GM08714 (cell line): Measurements from ENCODE around the gene IL2RA.

ENCODE experiments used
- H3K4me3 ChIP-seq: fragments of 200-500 bp; sonication (Bioruptor generic); 2 replicates; pipeline ENCODE4 v1.5.1; 2014; ENCODE audit warnings: mild to moderate bottlenecking, low read length, inconsistent platforms
- ZNF274 ChIP-seq: IDR thresholded peaks from 2 replicates; pipeline ENCODE4 v1.6.1; 2012; ENCODE audit warnings: mild to moderate bottlenecking, low read depth, low read length

IL2RA gene

DNA sequence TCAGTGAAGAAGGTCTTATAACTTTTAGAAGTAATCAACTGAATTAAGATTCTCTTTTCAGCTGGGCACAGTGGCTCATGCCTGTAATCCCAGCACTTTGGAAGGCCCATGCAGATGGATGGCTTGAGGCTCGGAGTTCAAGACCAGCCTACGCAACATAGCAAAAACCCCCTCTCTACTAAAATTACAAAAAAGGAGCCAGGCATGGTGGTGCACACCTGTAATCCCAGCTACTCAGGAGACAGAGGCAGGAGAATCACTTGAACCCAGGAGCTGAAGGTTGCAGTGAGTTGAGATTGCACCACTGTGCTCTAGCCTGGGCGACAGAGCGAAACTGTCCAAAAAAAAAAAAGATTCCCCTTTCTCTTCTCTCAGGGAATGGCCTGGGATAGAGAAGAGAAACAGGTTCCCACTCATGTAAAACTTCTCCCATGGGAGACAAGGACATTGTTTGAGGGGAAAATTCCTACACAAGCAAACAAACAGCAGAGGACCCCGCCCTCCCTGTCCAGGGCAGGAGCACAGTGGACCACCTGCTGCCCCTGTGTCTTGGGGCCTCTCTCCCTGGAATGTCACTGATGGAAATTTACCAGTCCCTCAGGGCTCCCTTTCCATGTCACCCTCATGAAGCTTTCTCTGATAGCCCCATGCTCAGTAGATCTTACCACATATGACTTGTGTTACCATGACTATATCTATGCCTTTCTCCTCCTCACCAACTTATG, 5.6 kb downstream of the IL2RA start:
- no peak overlapping the region for H3K4me3 ChIP-seq
- no peak for TF ChIP-seq ZNF274

DNA sequence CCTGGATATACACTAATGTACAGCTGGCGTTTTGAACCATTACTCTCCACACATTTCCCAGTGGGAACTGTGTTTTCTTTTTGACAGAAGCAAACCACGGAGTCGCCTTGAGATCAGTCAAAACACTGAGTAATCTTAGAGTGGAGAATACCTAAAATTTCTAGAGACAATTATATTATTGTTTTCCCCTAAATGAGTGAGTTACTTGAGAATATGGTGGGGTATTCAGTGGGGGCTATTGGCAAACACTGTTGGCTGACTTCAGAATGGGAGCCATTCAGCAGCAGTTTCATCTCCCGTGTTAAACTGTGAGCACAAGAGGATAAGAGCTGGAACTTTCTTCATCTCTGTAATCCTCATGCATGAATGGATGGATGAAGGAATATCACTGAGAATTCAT, 6.2 kb downstream of the IL2RA start:
- TF ChIP-seq ZNF274, result no peak
- no peak overlapping the region for H3K4me3 ChIP-seq

DNA sequence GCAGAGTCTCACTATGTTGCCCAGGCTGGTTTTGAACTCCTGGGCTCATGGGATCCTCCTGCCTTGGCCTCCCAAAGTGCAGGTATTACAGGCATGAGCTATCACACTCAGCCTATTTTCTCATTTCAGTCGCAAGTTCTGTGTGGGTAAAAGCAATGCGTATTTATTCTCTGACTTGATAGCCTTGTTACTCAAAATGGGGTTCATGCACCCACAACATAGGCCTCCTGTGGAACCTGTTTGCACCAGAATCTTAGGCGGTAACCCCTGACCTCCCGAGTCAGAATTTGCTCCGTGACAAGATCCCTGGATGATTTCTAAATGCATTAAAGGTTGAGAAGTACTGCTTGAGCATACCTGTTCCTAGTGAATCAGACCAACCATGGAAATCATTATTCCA, 7.3 kb downstream of the IL2RA start:
- no peak for TF ChIP-seq ZNF274

DNA sequence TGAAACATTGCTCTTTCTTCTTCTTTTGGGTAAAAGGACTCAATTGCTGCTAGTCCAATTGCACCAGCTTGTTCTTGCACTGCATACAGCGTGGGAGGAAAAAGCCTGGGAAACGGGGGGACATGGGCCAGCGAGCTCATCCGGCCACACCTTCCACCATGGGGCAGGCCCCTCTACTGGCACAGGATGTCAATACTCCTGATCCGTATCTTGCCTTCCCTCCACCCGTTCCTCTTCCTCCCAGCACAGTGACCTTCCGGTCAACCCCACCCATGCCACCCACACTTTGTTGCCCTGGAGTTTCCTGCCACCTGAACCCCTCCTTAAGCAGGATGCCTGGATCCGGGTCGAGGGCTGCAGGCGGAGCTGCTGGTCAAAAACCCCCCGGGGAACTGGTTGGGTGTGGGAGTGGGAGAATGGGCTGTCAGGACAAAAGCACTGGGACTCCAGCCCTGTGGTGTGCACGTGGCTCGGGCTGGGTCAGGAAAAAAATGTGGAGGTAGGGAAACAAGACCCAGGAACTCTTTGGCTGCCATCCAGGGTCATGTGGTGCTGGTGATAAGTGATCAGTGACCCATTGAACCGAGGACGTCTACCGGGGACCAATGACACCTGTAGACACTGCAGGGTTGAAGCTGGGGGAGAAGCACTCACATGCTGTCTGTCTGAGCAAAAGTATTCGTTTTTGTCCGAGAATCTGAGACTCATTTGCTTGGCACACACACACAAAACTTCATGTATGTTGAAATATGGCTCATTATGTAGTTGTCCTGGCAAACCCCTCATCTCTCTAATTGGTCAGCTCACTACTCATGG, 8.1 kb downstream of the IL2RA start:
- no peak overlapping the region for H3K4me3 ChIP-seq

More for the DNA sequence above, 7.3 kb downstream of the IL2RA start:
- H3K4me3 ChIP-seq, result no peak overlapping the region

DNA sequence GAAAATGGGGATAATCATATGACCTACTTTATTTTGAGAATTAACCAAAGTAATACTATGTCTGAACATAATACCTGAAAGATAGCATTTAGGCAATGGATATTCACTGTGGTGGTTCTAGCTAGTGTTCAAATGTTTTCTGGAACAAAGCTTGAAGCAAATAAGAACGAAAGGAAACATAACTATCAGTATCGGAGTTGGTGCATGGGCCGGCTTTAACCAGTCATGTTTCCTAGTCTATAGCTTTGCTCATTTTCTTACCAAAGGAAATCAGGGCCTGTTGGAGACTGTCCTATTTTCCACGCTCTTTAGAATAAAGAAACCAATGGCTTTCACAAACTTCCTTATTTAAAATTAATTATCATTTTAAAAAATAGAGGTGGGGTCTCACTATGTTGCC, 8.9 kb downstream of the IL2RA start:
- no peak for TF ChIP-seq ZNF274
- no peak overlapping the region for H3K4me3 ChIP-seq

More for the DNA sequence above, 8.1 kb downstream of the IL2RA start:
- no peak for TF ChIP-seq ZNF274

DNA sequence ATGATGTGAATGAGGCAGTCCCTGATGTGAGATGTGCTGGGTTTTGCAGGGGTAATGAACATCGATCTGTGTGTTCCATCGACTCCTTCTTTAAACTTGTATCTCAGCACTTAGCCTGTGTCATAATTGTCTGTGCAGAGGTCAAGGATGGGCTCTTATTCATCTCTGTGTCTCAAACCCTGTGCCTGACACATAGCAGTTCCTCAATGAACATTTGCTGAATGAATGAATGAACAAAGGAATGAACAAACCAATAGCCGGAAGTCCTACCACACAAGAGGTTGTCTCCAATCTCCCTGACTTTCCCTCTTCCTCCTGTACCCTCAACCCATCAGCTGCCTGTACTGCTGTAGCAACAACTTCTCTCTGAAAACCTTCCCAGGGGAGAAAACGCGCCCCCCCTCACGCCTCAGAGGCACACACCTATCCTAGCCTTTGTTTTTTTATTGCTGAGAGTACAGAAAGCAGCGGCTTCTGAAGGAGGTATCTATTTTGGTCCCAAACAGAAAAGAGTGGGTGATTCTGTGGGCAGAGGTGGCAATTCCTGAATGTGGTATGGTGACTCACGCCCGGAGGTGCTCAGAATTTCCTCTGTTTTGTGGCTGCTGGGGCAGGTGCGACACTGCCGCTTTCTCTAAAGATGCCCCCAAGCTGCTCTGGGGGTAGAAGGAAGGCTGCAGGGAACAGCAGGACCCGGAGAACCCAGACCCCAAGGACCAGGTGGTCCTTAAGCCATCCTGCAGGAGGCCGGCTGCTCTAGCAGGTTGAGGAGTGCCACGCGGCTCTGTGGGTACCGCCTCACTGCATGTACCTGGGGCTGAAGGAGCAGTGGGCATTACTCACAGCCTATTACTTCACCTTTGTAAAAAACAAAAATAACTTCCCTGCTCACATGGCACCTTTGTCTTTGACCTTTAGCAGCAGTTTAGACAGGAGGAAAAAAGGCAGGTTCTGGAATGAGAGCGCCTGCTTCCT, 9.6 kb downstream of the IL2RA start:
- H3K4me3 ChIP-seq, result no peak overlapping the region; the same call in 1 of the 2 replicates
- TF ChIP-seq ZNF274, result no peak

DNA sequence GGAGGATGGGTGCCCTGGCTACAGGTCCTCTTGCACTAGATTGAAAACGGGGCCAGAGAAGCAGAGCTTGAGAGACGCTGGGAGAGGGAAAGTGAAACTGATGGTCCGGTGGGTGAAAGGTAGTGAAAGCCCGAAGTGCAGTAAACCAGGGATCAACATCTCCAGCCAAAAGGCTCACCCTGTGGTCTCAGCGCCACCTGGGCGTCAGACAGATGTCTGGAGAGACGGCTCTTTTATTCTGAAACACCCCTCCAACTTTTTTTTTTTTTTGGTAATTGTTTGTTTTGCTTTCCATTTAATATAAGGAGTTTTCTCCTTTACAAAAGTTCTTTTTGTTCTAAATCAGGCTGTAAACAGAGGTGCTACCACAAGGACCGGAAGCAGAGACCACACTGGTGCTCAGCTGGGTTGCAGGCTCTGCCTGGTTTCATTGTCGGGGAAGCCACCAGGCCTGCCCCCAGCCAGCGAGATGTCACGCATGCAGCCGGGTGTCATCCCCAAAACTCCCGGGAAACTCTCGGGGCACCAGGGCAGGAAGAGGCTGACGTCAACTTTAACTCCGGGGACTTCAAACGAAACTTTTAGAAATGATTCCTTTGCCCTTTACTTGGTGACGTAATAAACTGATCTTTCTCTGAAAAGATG, 11.2 kb downstream of the IL2RA start:
- no peak for TF ChIP-seq ZNF274
- H3K4me3 ChIP-seq, result peak overlapping the region; percentile 4; the same call in 1 of the 2 replicates

DNA sequence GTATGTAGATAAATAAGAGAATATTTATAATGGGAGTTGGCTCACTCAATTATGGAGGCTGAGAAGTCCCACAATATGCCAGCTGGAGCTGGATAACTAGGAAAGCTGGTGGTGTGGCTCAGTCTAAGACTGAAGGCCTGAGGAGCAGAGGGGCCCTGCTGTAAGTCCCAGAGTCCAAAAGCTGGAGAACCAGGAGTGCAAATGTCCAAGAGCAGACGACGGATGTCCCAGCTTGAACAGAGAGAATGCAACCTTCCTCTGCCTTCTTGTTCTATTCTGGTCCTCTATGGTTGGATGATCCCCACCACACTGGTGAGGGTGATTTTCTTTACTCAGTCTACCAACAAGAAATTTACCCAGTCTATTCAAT, 13.2 kb downstream of the IL2RA start:
- no peak overlapping the region for H3K4me3 ChIP-seq
- no peak for TF ChIP-seq ZNF274

DNA sequence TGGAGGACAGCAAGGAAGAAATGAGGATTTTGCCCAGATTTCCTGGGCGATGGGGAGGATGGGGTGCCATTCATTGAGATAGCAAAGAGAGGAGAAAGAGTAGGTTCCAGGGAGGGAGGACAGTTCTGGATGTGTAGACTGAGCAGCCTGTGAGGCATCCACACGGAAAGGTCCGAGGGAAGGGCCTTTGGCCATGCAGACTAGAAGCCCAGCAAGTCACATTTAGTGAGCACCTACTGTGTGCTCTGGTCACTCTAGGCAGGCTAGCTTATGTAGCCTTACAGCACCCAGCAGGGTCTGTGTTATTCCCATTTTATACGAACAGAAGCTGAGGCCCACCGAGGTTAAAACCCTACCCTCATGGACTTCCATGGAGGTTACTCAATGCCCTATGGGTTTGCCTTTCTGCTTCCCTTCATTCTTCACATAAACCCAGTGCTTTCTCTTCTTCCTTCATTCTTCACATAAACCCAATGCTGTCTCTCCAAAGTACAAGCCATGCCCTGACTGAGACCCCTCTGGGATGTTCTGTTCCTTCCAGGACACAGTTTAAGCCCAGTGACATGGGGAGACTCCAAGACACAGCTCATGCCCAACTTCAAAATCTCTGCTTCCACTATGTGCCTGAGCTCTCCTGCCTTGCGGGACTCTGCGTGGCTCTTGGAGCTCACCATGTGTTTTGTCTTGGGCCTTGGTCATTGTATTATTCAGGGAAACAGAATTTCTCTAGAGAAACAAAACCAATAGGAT, 13.7 kb downstream of the IL2RA start:
- TF ChIP-seq ZNF274, result no peak
- no peak overlapping the region for H3K4me3 ChIP-seq

DNA sequence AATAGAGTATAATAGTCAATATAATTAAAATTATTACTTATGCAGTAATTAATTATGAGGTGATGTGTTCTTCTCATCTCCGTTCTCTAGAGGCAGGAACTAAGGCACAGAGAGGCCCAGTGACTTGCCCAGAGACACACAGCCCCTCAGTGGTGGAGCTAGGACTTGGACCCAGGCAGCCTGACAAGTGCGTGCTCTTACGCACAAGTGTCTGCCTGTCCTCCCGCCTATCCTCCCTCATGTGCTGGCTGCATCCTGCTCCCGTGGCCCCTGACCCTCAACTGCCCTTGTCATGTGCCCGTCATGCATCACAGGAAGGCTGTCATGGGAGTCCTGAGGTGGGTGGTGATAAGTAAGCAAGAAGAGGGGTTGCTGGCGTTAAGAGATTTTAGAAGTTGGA, 14.3 kb downstream of the IL2RA start:
- TF ChIP-seq ZNF274, result no peak
- no peak overlapping the region for H3K4me3 ChIP-seq

DNA sequence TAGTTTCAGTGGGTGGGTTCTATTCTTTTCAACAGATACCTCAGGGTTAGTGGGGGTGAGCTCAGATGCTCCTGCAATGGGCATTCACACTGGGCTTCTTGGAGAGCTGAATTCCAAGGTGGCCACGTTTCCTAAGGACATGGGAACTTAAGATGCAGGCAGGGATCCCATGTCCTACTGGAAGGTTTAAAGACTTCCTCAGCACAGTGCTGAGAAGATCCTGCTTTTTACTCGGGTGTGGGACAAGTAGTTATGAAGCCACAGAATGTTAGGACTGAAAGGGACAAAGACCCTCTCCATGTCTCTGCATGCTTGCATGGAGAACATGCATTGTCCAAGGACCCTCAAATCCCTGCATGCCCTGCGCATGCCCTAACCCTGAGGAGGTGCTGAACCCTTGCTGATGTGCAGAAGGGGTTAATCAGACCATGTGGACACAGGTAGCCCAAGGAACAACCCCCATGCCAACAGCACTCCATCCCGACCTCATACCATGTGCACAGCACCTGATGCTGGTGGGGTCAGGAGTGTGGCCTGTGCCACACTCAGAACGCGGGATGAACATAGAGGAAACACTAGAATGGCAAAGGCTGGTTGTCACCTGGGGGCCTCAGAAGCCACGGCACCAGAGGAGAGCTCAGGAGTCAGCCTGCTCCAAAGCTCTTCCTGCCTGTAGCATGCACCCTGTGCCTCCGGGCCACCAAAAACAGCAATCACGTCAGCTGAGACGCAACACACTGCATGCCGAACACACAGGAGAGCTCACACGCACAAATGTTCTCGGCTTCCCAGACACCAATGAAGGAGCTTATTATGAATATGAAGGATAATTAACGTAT, 15.2 kb downstream of the IL2RA start:
- no peak overlapping the region for H3K4me3 ChIP-seq
- no peak for TF ChIP-seq ZNF274

DNA sequence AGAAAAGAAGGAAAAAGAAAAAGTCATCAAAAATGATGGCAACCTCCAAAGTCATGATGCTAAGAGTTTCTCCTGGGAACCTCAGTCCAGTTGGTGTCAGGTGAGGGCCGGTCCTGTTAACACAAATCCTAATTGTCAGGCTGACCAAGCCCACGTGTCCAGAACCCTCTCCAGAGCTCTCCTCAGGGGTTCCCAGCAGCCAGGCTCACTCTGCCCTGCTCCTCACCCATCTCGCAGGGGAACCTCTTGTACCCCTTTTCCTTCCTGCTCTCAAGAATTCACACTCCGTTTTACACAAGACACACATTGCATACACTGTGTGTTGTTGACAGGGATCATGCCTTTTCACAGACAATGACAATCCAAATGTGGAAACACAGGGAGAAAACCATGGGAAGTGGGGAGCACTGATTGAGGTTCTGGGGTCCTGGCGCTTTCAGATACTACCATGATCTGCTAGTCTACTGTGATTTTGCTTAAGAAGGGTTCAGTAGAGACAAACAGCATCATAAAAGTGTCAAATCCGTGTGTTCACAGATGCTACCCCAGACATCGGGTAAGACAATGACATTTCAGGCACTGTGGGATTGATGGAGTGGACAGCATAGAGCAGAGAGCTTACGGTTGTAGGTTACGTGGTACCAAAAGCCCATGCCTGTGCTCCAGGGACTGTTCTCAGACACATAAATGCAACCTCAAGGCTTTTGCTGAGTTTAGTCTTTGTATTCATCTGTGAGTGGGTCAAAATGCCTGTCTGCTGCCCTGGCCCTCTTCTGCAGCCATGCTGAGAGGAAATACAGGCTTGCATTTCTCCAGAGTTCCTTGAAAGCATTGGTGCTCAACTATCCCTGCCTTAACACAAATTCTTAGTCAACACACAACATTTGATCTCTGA, 16.0 kb downstream of the IL2RA start:
- TF ChIP-seq ZNF274, result no peak
- H3K4me3 ChIP-seq, result no peak overlapping the region
